OCI-LY7 (cell line): ENCODE data around the gene PVALEF. TPM values are rescaled to one million over a fixed set of nuclear protein-coding genes. Genes with fewer than 3 reads are reported as not detected.

Experiments used
- BruUV-seq: library from RNA; stranded (reverse); fragments of 400-500 nt; replicated peaks from 2 replicates; lab custom pipeline; 2021; lab: Mats Ljungman, UMichigan
- CTCF ChIA-PET: fragments of 300-600 bp; sonication (Branson Sonifier 250); formaldehyde crosslinking; loops from one replicate; lab custom pipeline; 2022; ENCODE audit warnings: antibody characterized with exemption; ENCODE audit not compliant: unreplicated experiment; lab: Charles Lee
- POLR2A ChIA-PET: fragments of 300-600 bp; sonication (Branson Sonifier 250); formaldehyde crosslinking; loops from one replicate; lab custom pipeline; 2022; ENCODE audit warnings: antibody characterized with exemption; lab: Charles Lee
- DNase-seq: peaks from one replicate; pipeline ENCODE4 v3.0.0-alpha.2; 2015; ENCODE audit warnings: low spot score
- H2AFZ ChIP-seq: fragments of 200-600 bp; sonication (generic), shearing (Covaris generic); 2 replicates; pipeline ENCODE4 v1.6.1; 2014; ENCODE audit warnings: mild to moderate bottlenecking, antibody characterized with exemption, low read length, moderate library complexity
- H3K27ac ChIP-seq: fragments of 200-600 bp; sonication (generic); 2 replicates; pipeline ENCODE4 v1.5.1; 2014; ENCODE audit warnings: mixed run types, low read depth, mild to moderate bottlenecking, moderate library complexity, low read length, inconsistent platforms; ENCODE audit not compliant: poor library complexity, severe bottlenecking
- H3K36me3 ChIP-seq: fragments of 200-600 bp; sonication (generic); 2 replicates; pipeline ENCODE4 v1.6.1; 2014; ENCODE audit warnings: mild to moderate bottlenecking, antibody characterized with exemption, low read length, moderate library complexity, mixed read lengths; ENCODE audit not compliant: insufficient read depth
- H3K4me1 ChIP-seq: fragments of 200-600 bp; sonication (generic); 2 replicates; pipeline ENCODE4 v1.5.1; 2014; ENCODE audit warnings: mild to moderate bottlenecking, low read length; ENCODE audit not compliant: insufficient read depth, poor library complexity, severe bottlenecking
- H3K4me2 ChIP-seq: fragments of 200-600 bp; sonication (generic); 2 replicates; pipeline ENCODE4 v1.6.1; 2014; ENCODE audit warnings: mild to moderate bottlenecking, low read length
- H3K4me3 ChIP-seq: fragments of 200-600 bp; sonication (generic); 2 replicates; pipeline ENCODE4 v1.5.1; 2014; ENCODE audit warnings: mild to moderate bottlenecking, low read depth, low read length; ENCODE audit not compliant: poor library complexity, severe bottlenecking
- H3K79me2 ChIP-seq: fragments of 200-600 bp; sonication (generic); 2 replicates; pipeline ENCODE4 v1.6.1; 2016; ENCODE audit warnings: low read depth, mild to moderate bottlenecking, low read length, moderate library complexity, mixed read lengths; ENCODE audit not compliant: insufficient read depth
- H3K9me2 ChIP-seq: fragments of 200-600 bp; sonication (generic); 2 replicates; pipeline ENCODE4 v1.6.1; 2016; ENCODE audit warnings: mild to moderate bottlenecking, low read length, mixed read lengths; ENCODE audit not compliant: insufficient read depth
- H3K9me3 ChIP-seq: fragments of 200-600 bp; sonication (generic); 2 replicates; pipeline ENCODE4 v1.6.1; 2014; ENCODE audit warnings: mild to moderate bottlenecking, mixed run types, low read length, mixed read lengths
- H4K20me1 ChIP-seq: fragments of 200-600 bp; sonication (generic); 2 replicates; pipeline ENCODE4 v1.6.1; 2014; ENCODE audit warnings: mild to moderate bottlenecking, antibody characterized with exemption, low read length, moderate library complexity, mixed read lengths; ENCODE audit not compliant: insufficient read depth
- CTCF ChIP-seq: fragments of 200-600 bp; sonication (generic); conservative IDR thresholded peaks from 2 replicates; pipeline ENCODE4 v1.5.1; 2014; ENCODE audit warnings: mild to moderate bottlenecking, antibody characterized with exemption, low read length, moderate library complexity, mixed read lengths
- EZH2phosphoT487 ChIP-seq: fragments of 200-600 bp; sonication (generic); IDR thresholded peaks from 2 replicates; pipeline ENCODE4 v1.6.1; 2018; ENCODE audit warnings: low read depth, borderline replicate concordance, mild to moderate bottlenecking, mixed run types, antibody characterized with exemption, low read length, moderate library complexity, mixed read lengths
- intact Hi-C: fragments of 100-400 bp; cut with micrococcal nuclease; formaldehyde crosslinking; loops from one replicate; pipeline ENCODE4 v1.10.0; 2022; ENCODE audit not compliant: unreplicated experiment
- total RNA-seq, 2 experiments: library from RNA; depleted of rRNA in 1 of 2; stranded (reverse); fragments of >200 nt in 1 of 2; shearing (Covaris generic) in 1 of 2; gene quantifications; 2 replicates each; pipeline ENCODE4 v1.2.3, GENCODE V29; 2014 to 2022

PVALEF gene
- total RNA-seq, 2 experiments from 2014 or later: not detected

GRCh38 chr17:81207610-81208581, 42.6 kb downstream of the PVALEF start:
- intact Hi-C loops: loop anchor here (1.0 kb wide), 3 partner anchors 15 to 43 kb away; partner anchors contain the start of genes NDUFAF8 and TEPSIN
- peaks cover 12% of the 10 kb centered on the region for H3K4me1 ChIP-seq
- peak; percentile 94 for DNase-seq
- H3K9me3 ChIP-seq: no peaks in the 10 kb centered on the region
- no peaks in the 10 kb centered on the region for H3K79me2 ChIP-seq
- TF ChIP-seq EZH2phosphoT487 (no peak), CTCF (no peak)
- no TSS peak for BruUV-seq
- no peaks in the 10 kb centered on the region for H4K20me1 ChIP-seq
- no peak overlapping the region for H2AFZ ChIP-seq
- no peak overlapping the region for H3K4me3 ChIP-seq
- H3K27ac ChIP-seq: peak overlapping the region; percentile 56
- H3K4me2 ChIP-seq: 0 out of 2 replicates have a peak overlapping the region, but pooled peaks have one; percentile 1
- ChIA-PET CTCF (interaction anchor here (0.8 to 1.2 kb wide), 2 partner anchors 12 to 160 kb away, joined by 3 read pairs; no protein-coding TSS in a partner anchor), POLR2A (no interaction called here)
- H3K9me2 ChIP-seq: no peaks in the 10 kb centered on the region
- H3K36me3 ChIP-seq: peaks cover 32% of the 10 kb centered on the region

- TF ChIP-seq CTCF: no peak
- TF ChIP-seq EZH2phosphoT487: no peak
- no peaks in the 10 kb centered on the region for H3K79me2 ChIP-seq
- H3K9me2 ChIP-seq: no peaks in the 10 kb centered on the region
- H2AFZ ChIP-seq: no peak overlapping the region
- POLR2A ChIA-PET: no interaction called here
- intact Hi-C loops: no loop called here
- no peak overlapping the region for H3K4me2 ChIP-seq
- DNase-seq: no peak
- no peaks in the 10 kb centered on the region for H4K20me1 ChIP-seq
- no peak overlapping the region for H3K4me3 ChIP-seq
- H3K4me1 ChIP-seq: peaks cover 12% of the 10 kb centered on the region
- H3K27ac ChIP-seq: no peak overlapping the region
- peaks cover 25% of the 10 kb centered on the region for H3K36me3 ChIP-seq
- BruUV-seq: no TSS peak
- CTCF ChIA-PET: no interaction called here
- no peaks in the 10 kb centered on the region for H3K9me3 ChIP-seq
Measured at GRCh38 chr17:81208651-81209050, 43.3 kb downstream of the PVALEF start.

- Histone ChIP-seq H3K36me3 (peaks cover 22% of the 10 kb centered on the region), H3K4me2 (no peak overlapping the region), H3K27ac (no peak overlapping the region), H3K9me3 (no peaks in the 10 kb centered on the region), H4K20me1 (no peaks in the 10 kb centered on the region), H3K4me3 (no peak overlapping the region), H3K79me2 (no peaks in the 10 kb centered on the region), H3K4me1 (peaks cover 12% of the 10 kb centered on the region), H2AFZ (no peak overlapping the region), H3K9me2 (no peaks in the 10 kb centered on the region)
- CTCF ChIA-PET: no interaction called here
- BruUV-seq: no TSS peak
- POLR2A ChIA-PET: no interaction called here
- no peak for DNase-seq
- intact Hi-C loops: no loop called here
- TF ChIP-seq EZH2phosphoT487 (no peak), CTCF (no peak)
Measured at GRCh38 chr17:81209141-81209540, 43.8 kb downstream of the PVALEF start.
